Neural cell (in vitro differentiated cells): Measurements from ENCODE around the gene ADGRL3.

Experiments
- EP300 ChIP-seq: fragments of 450-650 bp; conservative IDR thresholded peaks from 2 replicates; pipeline ENCODE4 v1.6.1; 2014; ENCODE audit warnings: antibody characterized with exemption, mild to moderate bottlenecking, moderate library complexity; ENCODE audit not compliant: poor library complexity, severe bottlenecking
- EZH2 ChIP-seq: fragments of 200-600, 300-800 bp; shearing (Covaris generic), sonication (generic); IDR thresholded peaks from 2 replicates; pipeline ENCODE4 v1.6.1; 2014; ENCODE audit warnings: antibody characterized with exemption, low read length, borderline replicate concordance, mild to moderate bottlenecking; ENCODE audit not compliant: insufficient read depth, poor library complexity, severe bottlenecking
- MXI1 ChIP-seq: fragments of 450-650 bp; conservative IDR thresholded peaks from 2 replicates; pipeline ENCODE4 v1.6.1; 2014; ENCODE audit warnings: antibody characterized with exemption, mild to moderate bottlenecking; ENCODE audit not compliant: poor library complexity, severe bottlenecking
- POLR2AphosphoS5 ChIP-seq: IDR thresholded peaks from 2 replicates; pipeline ENCODE4 v1.6.1; 2012
- RAD21 ChIP-seq: fragments of 450-650 bp; conservative IDR thresholded peaks from 2 replicates; pipeline ENCODE4 v1.6.1; 2014; ENCODE audit warnings: antibody characterized with exemption, mild to moderate bottlenecking, moderate library complexity
- SMC3 ChIP-seq: fragments of 450-650 bp; conservative IDR thresholded peaks from 2 replicates; pipeline ENCODE4 v1.6.1; 2014; ENCODE audit warnings: antibody characterized with exemption, mild to moderate bottlenecking, moderate library complexity; ENCODE audit not compliant: poor library complexity
- TAF1 ChIP-seq: IDR thresholded peaks from 2 replicates; pipeline ENCODE4 v1.6.1; 2012; ENCODE audit warnings: low read depth
- TF ChIP-seq, protein P1 (sequence below): fragments of 450-650 bp; IDR thresholded peaks from 2 replicates; pipeline ENCODE4 v1.5.1; 2014; ENCODE audit warnings: antibody characterized with exemption, mild to moderate bottlenecking, moderate library complexity; ENCODE audit not compliant: poor library complexity, severe bottlenecking
- TF ChIP-seq, protein P2 (sequence below): IDR thresholded peaks from 2 replicates; pipeline ENCODE4 v1.6.1; 2012; ENCODE audit warnings: borderline replicate concordance

DNA sequence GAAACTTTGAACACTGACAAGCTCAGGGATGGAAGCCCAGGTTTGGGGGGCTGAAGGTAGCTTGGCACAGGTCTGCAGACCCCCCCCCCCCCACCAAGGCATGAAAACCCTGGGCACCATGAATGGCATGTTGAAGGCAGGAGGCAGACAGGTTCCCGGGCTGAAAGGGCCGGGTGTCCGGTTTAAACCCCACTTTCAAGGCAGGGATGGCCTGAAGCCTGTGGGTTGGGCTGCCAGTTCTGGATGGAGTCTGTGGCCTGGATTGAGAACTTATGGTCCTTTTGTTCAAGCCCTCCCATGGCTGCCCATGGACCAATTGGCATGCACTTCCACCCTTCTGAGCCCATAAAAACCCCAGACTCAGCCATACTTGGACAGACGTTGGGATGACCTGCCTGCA, 616.9 kb downstream of the ADGRL3 start:
- TF ChIP-seq, protein P1, sequence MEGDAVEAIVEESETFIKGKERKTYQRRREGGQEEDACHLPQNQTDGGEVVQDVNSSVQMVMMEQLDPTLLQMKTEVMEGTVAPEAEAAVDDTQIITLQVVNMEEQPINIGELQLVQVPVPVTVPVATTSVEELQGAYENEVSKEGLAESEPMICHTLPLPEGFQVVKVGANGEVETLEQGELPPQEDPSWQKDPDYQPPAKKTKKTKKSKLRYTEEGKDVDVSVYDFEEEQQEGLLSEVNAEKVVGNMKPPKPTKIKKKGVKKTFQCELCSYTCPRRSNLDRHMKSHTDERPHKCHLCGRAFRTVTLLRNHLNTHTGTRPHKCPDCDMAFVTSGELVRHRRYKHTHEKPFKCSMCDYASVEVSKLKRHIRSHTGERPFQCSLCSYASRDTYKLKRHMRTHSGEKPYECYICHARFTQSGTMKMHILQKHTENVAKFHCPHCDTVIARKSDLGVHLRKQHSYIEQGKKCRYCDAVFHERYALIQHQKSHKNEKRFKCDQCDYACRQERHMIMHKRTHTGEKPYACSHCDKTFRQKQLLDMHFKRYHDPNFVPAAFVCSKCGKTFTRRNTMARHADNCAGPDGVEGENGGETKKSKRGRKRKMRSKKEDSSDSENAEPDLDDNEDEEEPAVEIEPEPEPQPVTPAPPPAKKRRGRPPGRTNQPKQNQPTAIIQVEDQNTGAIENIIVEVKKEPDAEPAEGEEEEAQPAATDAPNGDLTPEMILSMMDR: no peak
- TF ChIP-seq POLR2AphosphoS5 (no peak), MXI1 (no peak), EP300 (no peak), RAD21 (no peak), SMC3 (no peak), TAF1 (no peak), EZH2 (no peak)
- TF ChIP-seq, protein P2, sequence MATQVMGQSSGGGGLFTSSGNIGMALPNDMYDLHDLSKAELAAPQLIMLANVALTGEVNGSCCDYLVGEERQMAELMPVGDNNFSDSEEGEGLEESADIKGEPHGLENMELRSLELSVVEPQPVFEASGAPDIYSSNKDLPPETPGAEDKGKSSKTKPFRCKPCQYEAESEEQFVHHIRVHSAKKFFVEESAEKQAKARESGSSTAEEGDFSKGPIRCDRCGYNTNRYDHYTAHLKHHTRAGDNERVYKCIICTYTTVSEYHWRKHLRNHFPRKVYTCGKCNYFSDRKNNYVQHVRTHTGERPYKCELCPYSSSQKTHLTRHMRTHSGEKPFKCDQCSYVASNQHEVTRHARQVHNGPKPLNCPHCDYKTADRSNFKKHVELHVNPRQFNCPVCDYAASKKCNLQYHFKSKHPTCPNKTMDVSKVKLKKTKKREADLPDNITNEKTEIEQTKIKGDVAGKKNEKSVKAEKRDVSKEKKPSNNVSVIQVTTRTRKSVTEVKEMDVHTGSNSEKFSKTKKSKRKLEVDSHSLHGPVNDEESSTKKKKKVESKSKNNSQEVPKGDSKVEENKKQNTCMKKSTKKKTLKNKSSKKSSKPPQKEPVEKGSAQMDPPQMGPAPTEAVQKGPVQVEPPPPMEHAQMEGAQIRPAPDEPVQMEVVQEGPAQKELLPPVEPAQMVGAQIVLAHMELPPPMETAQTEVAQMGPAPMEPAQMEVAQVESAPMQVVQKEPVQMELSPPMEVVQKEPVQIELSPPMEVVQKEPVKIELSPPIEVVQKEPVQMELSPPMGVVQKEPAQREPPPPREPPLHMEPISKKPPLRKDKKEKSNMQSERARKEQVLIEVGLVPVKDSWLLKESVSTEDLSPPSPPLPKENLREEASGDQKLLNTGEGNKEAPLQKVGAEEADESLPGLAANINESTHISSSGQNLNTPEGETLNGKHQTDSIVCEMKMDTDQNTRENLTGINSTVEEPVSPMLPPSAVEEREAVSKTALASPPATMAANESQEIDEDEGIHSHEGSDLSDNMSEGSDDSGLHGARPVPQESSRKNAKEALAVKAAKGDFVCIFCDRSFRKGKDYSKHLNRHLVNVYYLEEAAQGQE: no peak
